CD8-positive, alpha-beta memory T cell (primary cell): ENCODE results near the gene EMID1. TPM values are rescaled to one million over a fixed set of nuclear protein-coding genes. Genes with fewer than 3 reads are reported as not detected.

Experiments used
- CTCF ChIA-PET: fragments of 350-600 bp; sonication (Branson Sonifier 250); formaldehyde crosslinking; loops from one replicate; lab custom pipeline; 2021; ENCODE audit warnings: antibody characterized with exemption; lab: Charles Lee
- POLR2A ChIA-PET: fragments of 350-600 bp; sonication (Branson Sonifier 250); formaldehyde crosslinking; loops from one replicate; lab custom pipeline; 2021; ENCODE audit warnings: antibody characterized with exemption; lab: Charles Lee
- DNase-seq, 5 donors: peaks; one replicate each; pipeline versions ENCODE4 v3.0.0 to v3.0.0-alpha.2; 2020 to 2022; ENCODE audit warnings: mixed read lengths in 1 of 5
- H3K27ac ChIP-seq: one replicate; pipeline ENCODE4 v1.7.0; 2013; ENCODE audit warnings: low read depth, mild to moderate bottlenecking, low read length, moderate library complexity
- H3K27me3 ChIP-seq: 2 replicates; pipeline ENCODE4 v1.7.0; 2013; ENCODE audit warnings: low read length, mild to moderate bottlenecking; ENCODE audit not compliant: insufficient read depth, poor library complexity, severe bottlenecking
- H3K36me3 ChIP-seq: 2 replicates; pipeline ENCODE4 v1.7.0; 2013; ENCODE audit warnings: mild to moderate bottlenecking, low read length, moderate library complexity; ENCODE audit not compliant: insufficient read depth
- H3K4me1 ChIP-seq: 2 replicates; pipeline ENCODE4 v1.7.0; 2013; ENCODE audit warnings: mild to moderate bottlenecking, low read length, moderate library complexity; ENCODE audit not compliant: insufficient read depth
- H3K4me3 ChIP-seq: 2 replicates; pipeline ENCODE4 v1.7.0; 2013; ENCODE audit warnings: mild to moderate bottlenecking, low read length
- H3K9me3 ChIP-seq: 2 replicates; pipeline ENCODE4 v1.7.0; 2013; ENCODE audit warnings: mild to moderate bottlenecking, low read length
- H3K27ac Mint-ChIP-seq, 8 donors: one replicate each; pipeline ENCODE4 v1.8.0; 2020 to 2021; ENCODE audit warnings: mixed read lengths in 8 of 8, mild to moderate bottlenecking in 6 of 8, inconsistent platforms in 3 of 8, moderate library complexity in 3 of 8
- H3K27me3 Mint-ChIP-seq, 2 donors: one replicate each; pipeline ENCODE4 v1.8.0; 2020 to 2021; ENCODE audit warnings: mixed read lengths in 2 of 2, mild to moderate bottlenecking in 1 of 2, moderate library complexity in 1 of 2
- H3K36me3 Mint-ChIP-seq, 3 donors: one replicate each; pipeline ENCODE4 v1.8.0; 2020 to 2021; ENCODE audit warnings: mixed read lengths in 3 of 3, inconsistent platforms in 1 of 3, mild to moderate bottlenecking in 1 of 3
- H3K4me1 Mint-ChIP-seq, 3 donors: one replicate each; pipeline ENCODE4 v1.8.0; 2020 to 2021; ENCODE audit warnings: mixed read lengths in 3 of 3, inconsistent platforms in 1 of 3, mild to moderate bottlenecking in 1 of 3
- H3K4me3 Mint-ChIP-seq, 7 donors: one replicate each; pipeline ENCODE4 v1.8.0; 2020 to 2021; ENCODE audit warnings: mixed read lengths in 7 of 7, mild to moderate bottlenecking in 6 of 7, moderate library complexity in 4 of 7, inconsistent platforms in 2 of 7
- H3K9me3 Mint-ChIP-seq, 5 donors: one replicate each; pipeline ENCODE4 v1.8.0; 2020 to 2022; ENCODE audit warnings: mixed read lengths in 5 of 5, mild to moderate bottlenecking in 3 of 5, moderate library complexity in 2 of 5, inconsistent platforms in 1 of 5
- polyA plus RNA-seq: library from polyadenylated mRNA; unstranded; fragments of 300-500 nt; fragmentation: Illumina TruSeq; gene quantifications from one replicate; pipeline ENCODE4 v1.2.3, GENCODE V29; 2021
- total RNA-seq, 2 experiments: library from RNA; stranded (reverse); gene quantifications; one replicate each; pipeline ENCODE4 v1.2.3, GENCODE V29; 2021

The EMID1 gene
- total and polyA plus RNA-seq, 3 experiments from 2014 or later, result 0.31 TPM; not detected in 2

GRCh38 chr22:29209624-29209929 is 3.9 kb downstream of the EMID1 start:
- H3K9me3 Mint-ChIP-seq, result no peaks in the 10 kb centered on the region
- H3K27me3 ChIP-seq, result no peaks in the 10 kb centered on the region
- H3K4me3 Mint-ChIP-seq, result no peak overlapping the region
- H3K27ac ChIP-seq, result no peak overlapping the region
- no peak overlapping the region for H3K4me3 ChIP-seq
- H3K27me3 Mint-ChIP-seq, result peaks cover 5 to 17% of the 10 kb centered on the region in 2 donors
- H3K36me3 Mint-ChIP-seq, result no peaks in the 10 kb centered on the region
- peak overlapping the region in 1 of 8 donors; percentile 85 for H3K27ac Mint-ChIP-seq
- H3K4me1 Mint-ChIP-seq, result peaks cover 6 to 12% (median 9%) of the 10 kb centered on the region in 3 donors
- no peak for DNase-seq
- H3K4me1 ChIP-seq, result no peaks in the 10 kb centered on the region
- ChIA-PET CTCF (no interaction called here), POLR2A (no interaction called here)
- no peaks in the 10 kb centered on the region for H3K9me3 ChIP-seq
- H3K36me3 ChIP-seq, result no peaks in the 10 kb centered on the region

- ChIA-PET CTCF (no interaction called here), POLR2A (no interaction called here)
- no peaks in the 10 kb centered on the region for H3K9me3 Mint-ChIP-seq
- no peak overlapping the region for H3K27ac ChIP-seq
- no peaks in the 10 kb centered on the region for H3K36me3 Mint-ChIP-seq
- H3K9me3 ChIP-seq, result no peaks in the 10 kb centered on the region
- no peaks in the 10 kb centered on the region for H3K4me1 ChIP-seq
- peaks cover 4 to 5% (median 4%) of the 10 kb centered on the region in 3 donors for H3K4me1 Mint-ChIP-seq
- no peak overlapping the region for H3K27ac Mint-ChIP-seq
- H3K4me3 ChIP-seq, result no peak overlapping the region
- H3K27me3 ChIP-seq, result no peaks in the 10 kb centered on the region
- DNase-seq, result no peak
- H3K36me3 ChIP-seq, result no peaks in the 10 kb centered on the region
- H3K4me3 Mint-ChIP-seq, result peak overlapping the region in 1 of 7 donors; percentile 34
- H3K27me3 Mint-ChIP-seq, result peaks cover 4 to 9% of the 10 kb centered on the region in 2 donors
Measured at GRCh38 chr22:29211066-29211465, 5.4 kb downstream of the EMID1 start.

GRCh38 chr22:29211466-29211865 is 5.8 kb downstream of the EMID1 start:
- Histone ChIP-seq H3K9me3 (no peaks in the 10 kb centered on the region), H3K4me3 (no peak overlapping the region), H3K4me1 (no peaks in the 10 kb centered on the region), H3K27ac (no peak overlapping the region), H3K27me3 (no peaks in the 10 kb centered on the region), H3K36me3 (no peaks in the 10 kb centered on the region)
- no peaks in the 10 kb centered on the region for H3K9me3 Mint-ChIP-seq
- H3K36me3 Mint-ChIP-seq, result no peaks in the 10 kb centered on the region
- peaks cover 1 to 2% (median 1%) of the 10 kb centered on the region in 3 donors for H3K4me1 Mint-ChIP-seq
- POLR2A ChIA-PET, result no interaction called here
- CTCF ChIA-PET, result no interaction called here
- no peak for DNase-seq
- peaks cover 2 to 6% of the 10 kb centered on the region in 2 donors for H3K27me3 Mint-ChIP-seq
- H3K4me3 Mint-ChIP-seq, result peak overlapping the region in 1 of 7 donors; percentile 34
- no peak overlapping the region for H3K27ac Mint-ChIP-seq

- no peak for DNase-seq
- Mint-ChIP-seq H3K9me3 (no peaks in the 10 kb centered on the region), H3K4me3 (no peak overlapping the region), H3K4me1 (no peaks in the 10 kb centered on the region), H3K27me3 (peaks cover 0 to 3% of the 10 kb centered on the region in 2 donors), H3K36me3 (no peaks in the 10 kb centered on the region), H3K27ac (no peak overlapping the region)
- H3K4me3 ChIP-seq, result no peak overlapping the region
- POLR2A ChIA-PET, result interaction anchor here (0.6 kb wide), 1 partner anchor 48 kb away, joined by 3 read pairs; no protein-coding TSS in a partner anchor
- H3K4me1 ChIP-seq, result no peaks in the 10 kb centered on the region
- no peak overlapping the region for H3K27ac ChIP-seq
- no peaks in the 10 kb centered on the region for H3K27me3 ChIP-seq
- H3K36me3 ChIP-seq, result no peaks in the 10 kb centered on the region
- no peaks in the 10 kb centered on the region for H3K9me3 ChIP-seq
- CTCF ChIA-PET, result no interaction called here
Measured at GRCh38 chr22:29212743-29213142, 7.0 kb downstream of the EMID1 start.

- POLR2A ChIA-PET, result no interaction called here
- Histone ChIP-seq H3K27me3 (no peaks in the 10 kb centered on the region), H3K4me1 (no peaks in the 10 kb centered on the region)
Measured at GRCh38 chr22:29213493-29213892, 7.8 kb downstream of the EMID1 start.

GRCh38 chr22:29214232-29214631 is 8.5 kb downstream of the EMID1 start:
- Mint-ChIP-seq H3K36me3 (no peaks in the 10 kb centered on the region), H3K4me3 (no peak overlapping the region), H3K27ac (peak overlapping the region in 2 of 8 donors; percentile 39 to 47), H3K27me3 (peaks cover 0 to 3% of the 10 kb centered on the region in 2 donors), H3K9me3 (no peaks in the 10 kb centered on the region), H3K4me1 (no peaks in the 10 kb centered on the region)
- Histone ChIP-seq H3K4me1 (no peaks in the 10 kb centered on the region), H3K36me3 (no peaks in the 10 kb centered on the region), H3K9me3 (no peaks in the 10 kb centered on the region), H3K27ac (no peak overlapping the region), H3K27me3 (no peaks in the 10 kb centered on the region), H3K4me3 (no peak overlapping the region)
- ChIA-PET CTCF (no interaction called here), POLR2A (no interaction called here)
- DNase-seq, result no peak

More at GRCh38 chr22:29213493-29213892, 7.8 kb downstream of the EMID1 start:
- Histone ChIP-seq H3K27ac (no peak overlapping the region), H3K4me3 (no peak overlapping the region), H3K36me3 (no peaks in the 10 kb centered on the region), H3K9me3 (no peaks in the 10 kb centered on the region)
- no peak for DNase-seq
- Mint-ChIP-seq H3K4me3 (no peak overlapping the region), H3K9me3 (no peaks in the 10 kb centered on the region), H3K27ac (no peak overlapping the region), H3K27me3 (peaks cover 0 to 3% of the 10 kb centered on the region in 2 donors), H3K4me1 (no peaks in the 10 kb centered on the region), H3K36me3 (no peaks in the 10 kb centered on the region)
- CTCF ChIA-PET, result no interaction called here

- no peaks in the 10 kb centered on the region for H3K4me1 ChIP-seq
- H3K4me3 Mint-ChIP-seq, result no peak overlapping the region
- CTCF ChIA-PET, result no interaction called here
- no peak for DNase-seq
- no peaks in the 10 kb centered on the region for H3K36me3 ChIP-seq
- peaks cover 0 to 3% of the 10 kb centered on the region in 2 donors for H3K27me3 Mint-ChIP-seq
- no peaks in the 10 kb centered on the region for H3K36me3 Mint-ChIP-seq
- H3K4me1 Mint-ChIP-seq, result no peaks in the 10 kb centered on the region
- H3K27me3 ChIP-seq, result no peaks in the 10 kb centered on the region
- no peaks in the 10 kb centered on the region for H3K9me3 Mint-ChIP-seq
- H3K4me3 ChIP-seq, result no peak overlapping the region
- POLR2A ChIA-PET, result no interaction called here
- no peak overlapping the region for H3K27ac Mint-ChIP-seq
- H3K27ac ChIP-seq, result no peak overlapping the region
- no peaks in the 10 kb centered on the region for H3K9me3 ChIP-seq
Measured at GRCh38 chr22:29215012-29215860, 9.5 kb downstream of the EMID1 start.

- POLR2A ChIA-PET, result no interaction called here
- peaks cover 0 to 3% of the 10 kb centered on the region in 2 donors for H3K27me3 Mint-ChIP-seq
- no peak overlapping the region for H3K4me3 Mint-ChIP-seq
Measured at GRCh38 chr22:29216011-29216872, 10.5 kb downstream of the EMID1 start.

More at GRCh38 chr22:29216011-29216872, 10.5 kb downstream of the EMID1 start:
- Histone ChIP-seq H3K4me1 (no peaks in the 10 kb centered on the region), H3K27me3 (no peaks in the 10 kb centered on the region), H3K4me3 (no peak overlapping the region), H3K36me3 (no peaks in the 10 kb centered on the region), H3K27ac (no peak overlapping the region), H3K9me3 (no peaks in the 10 kb centered on the region)
- Mint-ChIP-seq H3K36me3 (no peaks in the 10 kb centered on the region), H3K4me1 (no peaks in the 10 kb centered on the region), H3K27ac (no peak overlapping the region), H3K9me3 (no peaks in the 10 kb centered on the region)
- CTCF ChIA-PET, result no interaction called here
- no peak for DNase-seq
